Activated CD4-positive, alpha-beta T cell treated with anti-CD3 and anti-CD28 coated beads for 24 hours (primary cell): ENCODE measurements around the gene FIBCD1.

Experiments
- DNase-seq, 2 donors: peaks; one replicate each; pipeline ENCODE4 v3.0.0-alpha.2; 2020; ENCODE audit warnings: low read depth in 2 of 2

FIBCD1 gene

GRCh38 chr9:130895481-130896232, 43.4 kb downstream of the FIBCD1 start:
- no peak for DNase-seq

GRCh38 chr9:130895038-130895437, 44.0 kb downstream of the FIBCD1 start:
- DNase-seq = no peak

GRCh38 chr9:130894546-130894945, 44.5 kb downstream of the FIBCD1 start:
- DNase-seq = no peak

GRCh38 chr9:130893341-130894101, 45.5 kb downstream of the FIBCD1 start:
- DNase-seq = no peak

- DNase-seq = no peak
These were observed 46.4 kb downstream of the FIBCD1 start for GRCh38 chr9:130892477-130893304.

- no peak for DNase-seq
These were observed 47.2 kb downstream of the FIBCD1 start for GRCh38 chr9:130891688-130892476.

GRCh38 chr9:130890870-130891687, 48.0 kb downstream of the FIBCD1 start:
- no peak for DNase-seq

- DNase-seq = no peak
These were observed 48.9 kb downstream of the FIBCD1 start for GRCh38 chr9:130890124-130890523.

GRCh38 chr9:130888146-130888885, 50.7 kb downstream of the FIBCD1 start:
- no peak for DNase-seq

GRCh38 chr9:130887494-130888144, 51.4 kb downstream of the FIBCD1 start:
- DNase-seq = no peak

- DNase-seq = no peak
These were observed 52.1 kb downstream of the FIBCD1 start for GRCh38 chr9:130886981-130887380.

GRCh38 chr9:130885484-130886375, 53.3 kb downstream of the FIBCD1 start:
- DNase-seq = no peak

- no peak for DNase-seq
These were observed 54.2 kb downstream of the FIBCD1 start for GRCh38 chr9:130884542-130885483.

- no peak for DNase-seq
These were observed 54.9 kb downstream of the FIBCD1 start for GRCh38 chr9:130884111-130884531.

GRCh38 chr9:130883479-130883878, 55.6 kb downstream of the FIBCD1 start:
- no peak for DNase-seq

GRCh38 chr9:130882696-130883225, 56.3 kb downstream of the FIBCD1 start:
- DNase-seq = no peak

- no peak for DNase-seq
These were observed 57.5 kb downstream of the FIBCD1 start for GRCh38 chr9:130881516-130881915.
